HUES6 (cell line): Measurements from ENCODE around the gene GRK5.
"Not testable (repeated sequence)": the region's sequence is repeated elsewhere in the genome, so short reads cannot be mapped to it uniquely, and the experiment has no call there.

ENCODE experiments used
- H3K27ac ChIP-seq: 2 replicates; pipeline ENCODE4 v1.7.0; 2013; ENCODE audit warnings: low read depth, mild to moderate bottlenecking, low read length, inconsistent platforms
- H3K27me3 ChIP-seq: 2 replicates; pipeline ENCODE4 v1.6.1; 2013; ENCODE audit warnings: low read length; ENCODE audit not compliant: control insufficient read depth, insufficient read depth
- H3K36me3 ChIP-seq: 2 replicates; pipeline ENCODE4 v1.6.1; 2013; ENCODE audit warnings: low read length; ENCODE audit not compliant: control insufficient read depth, insufficient read depth
- H3K4me1 ChIP-seq: 2 replicates; pipeline ENCODE4 v1.6.1; 2013; ENCODE audit warnings: low read length; ENCODE audit not compliant: control insufficient read depth, insufficient read depth
- H3K4me3 ChIP-seq: 2 replicates; pipeline ENCODE4 v1.5.1; 2013; ENCODE audit warnings: low read depth, low read length
- H3K9ac ChIP-seq: one replicate; pipeline ENCODE4 v1.6.1; 2013; ENCODE audit warnings: mild to moderate bottlenecking, low read length
- H3K9me3 ChIP-seq: 2 replicates; pipeline ENCODE4 v1.6.1; 2013; ENCODE audit warnings: low read depth, low read length; ENCODE audit not compliant: control insufficient read depth, insufficient read depth

The GRK5 gene

GRCh38 chr10:119425881-119426170 is 218.5 kb downstream of the GRK5 start:
- no peak overlapping the region for H3K9ac ChIP-seq
- H3K9me3 ChIP-seq, result no peaks in the 10 kb centered on the region
- H3K4me1 ChIP-seq, result peaks cover 20% of the 10 kb centered on the region
- no peak overlapping the region for H3K4me3 ChIP-seq
- no peak overlapping the region for H3K27ac ChIP-seq
- no peaks in the 10 kb centered on the region for H3K27me3 ChIP-seq
- H3K36me3 ChIP-seq, result peaks cover 6% of the 10 kb centered on the region; the same call in 1 of the 2 replicates

- peaks cover 6% of the 10 kb centered on the region; the same call in 1 of the 2 replicates for H3K36me3 ChIP-seq
- peaks cover 11% of the 10 kb centered on the region for H3K4me1 ChIP-seq
Observed at GRCh38 chr10:119426699-119427098, 219.3 kb downstream of the GRK5 start.

GRCh38 chr10:119427263-119427864 is 220.0 kb downstream of the GRK5 start:
- Histone ChIP-seq H3K27me3 (no peaks in the 10 kb centered on the region), H3K36me3 (peaks cover 6% of the 10 kb centered on the region; the same call in 1 of the 2 replicates), H3K9me3 (no peaks in the 10 kb centered on the region), H3K9ac (no peak overlapping the region), H3K4me1 (peaks cover 5% of the 10 kb centered on the region), H3K27ac (no peak overlapping the region), H3K4me3 (no peak overlapping the region)

More at GRCh38 chr10:119426699-119427098, 219.3 kb downstream of the GRK5 start:
- H3K4me3 ChIP-seq, result no peak overlapping the region
- H3K27me3 ChIP-seq, result no peaks in the 10 kb centered on the region
- H3K9ac ChIP-seq, result no peak overlapping the region
- H3K9me3 ChIP-seq, result no peaks in the 10 kb centered on the region
- no peak overlapping the region for H3K27ac ChIP-seq

- Histone ChIP-seq H3K9ac (no peak overlapping the region), H3K36me3 (peaks cover 6% of the 10 kb centered on the region; the same call in 1 of the 2 replicates), H3K4me1 (no peaks in the 10 kb centered on the region), H3K9me3 (peaks cover 9% of the 10 kb centered on the region; the same call in 1 of the 2 replicates), H3K27me3 (no peaks in the 10 kb centered on the region), H3K27ac (no peak overlapping the region), H3K4me3 (no peak overlapping the region)
Observed at GRCh38 chr10:119428789-119429188, 221.4 kb downstream of the GRK5 start.

- no peak overlapping the region for H3K4me3 ChIP-seq
- peaks cover 6% of the 10 kb centered on the region; the same call in 1 of the 2 replicates for H3K36me3 ChIP-seq
- H3K9me3 ChIP-seq, result peaks cover 16% of the 10 kb centered on the region
- H3K4me1 ChIP-seq, result no peaks in the 10 kb centered on the region
- no peak overlapping the region for H3K27ac ChIP-seq
- no peaks in the 10 kb centered on the region for H3K27me3 ChIP-seq
- H3K9ac ChIP-seq, result no peak overlapping the region
Observed at GRCh38 chr10:119429771-119430170, 222.4 kb downstream of the GRK5 start.

- Histone ChIP-seq H3K36me3 (peaks cover 6% of the 10 kb centered on the region; the same call in 1 of the 2 replicates), H3K9ac (no peak overlapping the region), H3K27ac (no peak overlapping the region), H3K27me3 (no peaks in the 10 kb centered on the region), H3K9me3 (peaks cover 25% of the 10 kb centered on the region), H3K4me3 (no peak overlapping the region), H3K4me1 (no peaks in the 10 kb centered on the region)
Observed at GRCh38 chr10:119431034-119431772, 223.8 kb downstream of the GRK5 start.

- Histone ChIP-seq H3K4me3 (no peak overlapping the region), H3K36me3 (peaks cover 4% of the 10 kb centered on the region; the same call in 1 of the 2 replicates), H3K27me3 (no peaks in the 10 kb centered on the region), H3K9me3 (peaks cover 26% of the 10 kb centered on the region), H3K9ac (no peak overlapping the region), H3K4me1 (no peaks in the 10 kb centered on the region), H3K27ac (no peak overlapping the region)
Observed at GRCh38 chr10:119431773-119432135, 224.4 kb downstream of the GRK5 start.

GRCh38 chr10:119434942-119435341 is 227.6 kb downstream of the GRK5 start:
- not testable (repeated sequence) for H3K36me3 ChIP-seq, H3K4me3 ChIP-seq, H3K9ac ChIP-seq, H3K27ac ChIP-seq, H3K4me1 ChIP-seq, H3K27me3 ChIP-seq
- peaks cover 26% of the 10 kb centered on the region for H3K9me3 ChIP-seq

- Histone ChIP-seq H3K4me3 (no peak overlapping the region), H3K9me3 (peaks cover 17% of the 10 kb centered on the region), H3K4me1 (peaks cover 3% of the 10 kb centered on the region; the same call in 1 of the 2 replicates), H3K36me3 (no peaks in the 10 kb centered on the region), H3K9ac (no peak overlapping the region), H3K27ac (no peak overlapping the region), H3K27me3 (no peaks in the 10 kb centered on the region)
Observed at GRCh38 chr10:119438717-119439116, 231.3 kb downstream of the GRK5 start.

- Histone ChIP-seq H3K27ac (no peak overlapping the region), H3K36me3 (no peaks in the 10 kb centered on the region), H3K4me1 (peaks cover 3% of the 10 kb centered on the region; the same call in 1 of the 2 replicates), H3K4me3 (no peak overlapping the region), H3K27me3 (no peaks in the 10 kb centered on the region), H3K9me3 (peaks cover 8% of the 10 kb centered on the region), H3K9ac (no peak overlapping the region)
Observed at GRCh38 chr10:119439922-119440321, 232.6 kb downstream of the GRK5 start.

- Histone ChIP-seq H3K9me3 (no peaks in the 10 kb centered on the region; the same call in none of the 2 replicates), H3K27ac (no peak overlapping the region)
Observed at GRCh38 chr10:119441151-119441821, 233.9 kb downstream of the GRK5 start.

More at GRCh38 chr10:119441151-119441821, 233.9 kb downstream of the GRK5 start:
- H3K4me3 ChIP-seq, result no peak overlapping the region
- no peaks in the 10 kb centered on the region for H3K36me3 ChIP-seq
- peaks cover 3% of the 10 kb centered on the region; the same call in 1 of the 2 replicates for H3K4me1 ChIP-seq
- no peak overlapping the region for H3K9ac ChIP-seq
- H3K27me3 ChIP-seq, result no peaks in the 10 kb centered on the region
